ENCODE measurements around the gene RRM2. TPM values are rescaled to one million over a fixed set of nuclear protein-coding genes. Genes with fewer than 3 reads are reported as not detected.

The RRM2 gene
- polyA plus RNA-seq, 1 donor from 2014 or later, result 0.57 TPM

DNA sequence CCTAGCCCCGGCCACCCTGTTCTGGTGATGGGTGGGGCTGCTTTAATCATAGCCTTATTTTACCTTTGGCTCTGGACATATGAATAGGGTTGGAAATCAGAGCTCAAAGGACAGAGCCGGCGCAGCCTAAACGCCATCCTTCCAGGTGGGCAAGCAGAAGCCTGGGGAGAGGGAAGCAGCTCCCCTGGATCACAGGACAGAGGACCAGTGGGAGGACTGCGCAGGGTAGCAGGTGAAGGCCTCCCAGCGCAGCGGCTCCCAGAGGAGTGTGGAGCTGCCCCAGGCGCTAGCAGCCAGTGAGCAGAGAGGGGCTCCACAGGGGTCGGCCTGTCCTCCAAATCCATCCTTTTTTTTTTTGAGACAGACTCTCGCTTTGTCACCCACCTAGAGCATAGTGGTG lies 25.9 kb upstream of the RRM2 start:
- H3K36me3 ChIP-seq (ENCODE audit: insufficient read depth, low read length), result no peaks in the 10 kb centered on the region
- no peaks in the 10 kb centered on the region for H3K27me3 ChIP-seq (ENCODE audit: insufficient read depth, low read depth, low read length)
- H3K79me2 ChIP-seq (replicated peaks; ENCODE audit: insufficient read depth, low read length), result no peaks in the 10 kb centered on the region
- H3K27ac ChIP-seq (ENCODE audit: low read length), result no peak overlapping the region
- no peak overlapping the region for H3K4me2 ChIP-seq (ENCODE audit: low read length)
- no peaks in the 10 kb centered on the region for H3K9me2 ChIP-seq (ENCODE audit: insufficient read depth, low read length)
- no peak for TF ChIP-seq EP300 (conservative IDR thresholded peaks at IDR 0.05; ENCODE audit: poor library complexity, severe bottlenecking)
- no peak for TF ChIP-seq MXI1 (conservative IDR thresholded peaks at IDR 0.05; ENCODE audit: poor library complexity, severe bottlenecking)
- TF ChIP-seq, protein P1, sequence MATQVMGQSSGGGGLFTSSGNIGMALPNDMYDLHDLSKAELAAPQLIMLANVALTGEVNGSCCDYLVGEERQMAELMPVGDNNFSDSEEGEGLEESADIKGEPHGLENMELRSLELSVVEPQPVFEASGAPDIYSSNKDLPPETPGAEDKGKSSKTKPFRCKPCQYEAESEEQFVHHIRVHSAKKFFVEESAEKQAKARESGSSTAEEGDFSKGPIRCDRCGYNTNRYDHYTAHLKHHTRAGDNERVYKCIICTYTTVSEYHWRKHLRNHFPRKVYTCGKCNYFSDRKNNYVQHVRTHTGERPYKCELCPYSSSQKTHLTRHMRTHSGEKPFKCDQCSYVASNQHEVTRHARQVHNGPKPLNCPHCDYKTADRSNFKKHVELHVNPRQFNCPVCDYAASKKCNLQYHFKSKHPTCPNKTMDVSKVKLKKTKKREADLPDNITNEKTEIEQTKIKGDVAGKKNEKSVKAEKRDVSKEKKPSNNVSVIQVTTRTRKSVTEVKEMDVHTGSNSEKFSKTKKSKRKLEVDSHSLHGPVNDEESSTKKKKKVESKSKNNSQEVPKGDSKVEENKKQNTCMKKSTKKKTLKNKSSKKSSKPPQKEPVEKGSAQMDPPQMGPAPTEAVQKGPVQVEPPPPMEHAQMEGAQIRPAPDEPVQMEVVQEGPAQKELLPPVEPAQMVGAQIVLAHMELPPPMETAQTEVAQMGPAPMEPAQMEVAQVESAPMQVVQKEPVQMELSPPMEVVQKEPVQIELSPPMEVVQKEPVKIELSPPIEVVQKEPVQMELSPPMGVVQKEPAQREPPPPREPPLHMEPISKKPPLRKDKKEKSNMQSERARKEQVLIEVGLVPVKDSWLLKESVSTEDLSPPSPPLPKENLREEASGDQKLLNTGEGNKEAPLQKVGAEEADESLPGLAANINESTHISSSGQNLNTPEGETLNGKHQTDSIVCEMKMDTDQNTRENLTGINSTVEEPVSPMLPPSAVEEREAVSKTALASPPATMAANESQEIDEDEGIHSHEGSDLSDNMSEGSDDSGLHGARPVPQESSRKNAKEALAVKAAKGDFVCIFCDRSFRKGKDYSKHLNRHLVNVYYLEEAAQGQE (IDR thresholded peaks at IDR 0.05; ENCODE audit: borderline replicate concordance), result no peak
- H3F3A ChIP-seq (ENCODE audit: insufficient read depth, low read length, poor library complexity, severe bottlenecking), result no peaks in the 10 kb centered on the region
- no peaks in the 10 kb centered on the region for H4K20me1 ChIP-seq (ENCODE audit: insufficient read depth)
- H3K4me3 ChIP-seq (ENCODE audit: low read length), result no peak overlapping the region
- H3K9ac ChIP-seq (ENCODE audit: low read length), result no peak overlapping the region
- H2AFZ ChIP-seq (ENCODE audit: low read depth, low read length), result no peak overlapping the region
- H3K9me3 ChIP-seq (ENCODE audit: low read length), result no peaks in the 10 kb centered on the region

DNA sequence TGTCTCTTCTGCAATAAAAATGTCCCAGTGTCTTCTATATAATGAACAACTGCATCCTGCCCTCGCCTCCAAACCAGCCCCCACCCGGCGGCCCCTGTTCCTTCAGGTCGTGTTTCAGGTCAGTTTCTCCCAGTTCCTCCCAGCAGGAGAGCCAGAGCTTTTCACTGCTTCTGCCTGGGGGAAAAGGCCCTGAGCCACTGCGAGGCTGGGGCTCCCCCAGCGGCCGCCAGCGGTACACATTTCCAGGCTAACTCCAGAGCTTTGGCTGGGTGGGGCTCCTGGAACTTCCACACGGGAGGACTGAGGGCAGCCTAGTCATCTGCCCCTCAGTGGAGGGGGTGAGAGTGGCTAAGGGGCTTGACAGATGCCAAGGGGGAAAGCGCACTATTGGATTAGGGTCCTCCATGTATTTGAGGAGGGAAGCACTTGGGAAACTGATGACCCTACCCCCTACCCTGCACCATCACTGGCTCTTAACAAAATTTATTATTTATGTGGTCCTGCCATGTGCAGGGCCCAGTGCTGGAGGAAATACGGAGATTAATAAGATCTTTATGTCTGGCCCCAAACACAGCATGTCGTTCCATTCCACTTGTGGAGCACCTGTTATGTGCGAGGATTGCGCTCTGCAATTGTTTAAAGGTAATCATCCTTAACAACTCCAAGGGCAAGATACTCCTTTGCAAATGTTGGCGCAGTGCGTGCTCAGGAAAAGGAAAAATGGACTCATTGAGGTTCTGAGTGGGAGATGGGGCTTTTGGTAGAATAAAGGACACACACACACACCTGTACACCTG lies 25.0 kb upstream of the RRM2 start:
- H3K79me2 ChIP-seq (replicated peaks; ENCODE audit: insufficient read depth, low read length), result no peaks in the 10 kb centered on the region
- no peak overlapping the region for H3K4me3 ChIP-seq (ENCODE audit: low read length)
- no peaks in the 10 kb centered on the region for H3F3A ChIP-seq (ENCODE audit: insufficient read depth, low read length, poor library complexity, severe bottlenecking)
- no peak overlapping the region for H3K4me2 ChIP-seq (ENCODE audit: low read length)
- no peak overlapping the region for H2AFZ ChIP-seq (ENCODE audit: low read depth, low read length)
- H3K9me3 ChIP-seq (ENCODE audit: low read length), result no peaks in the 10 kb centered on the region
- TF ChIP-seq SMC3 (conservative IDR thresholded peaks at IDR 0.05; ENCODE audit: poor library complexity) (peak; percentile 48), EZH2 (IDR thresholded peaks at IDR 0.05; ENCODE audit: borderline replicate concordance, insufficient read depth, low read length, poor library complexity, severe bottlenecking) (no peak), RAD21 (conservative IDR thresholded peaks at IDR 0.05) (peak; percentile 66)
- TF ChIP-seq, protein P2, sequence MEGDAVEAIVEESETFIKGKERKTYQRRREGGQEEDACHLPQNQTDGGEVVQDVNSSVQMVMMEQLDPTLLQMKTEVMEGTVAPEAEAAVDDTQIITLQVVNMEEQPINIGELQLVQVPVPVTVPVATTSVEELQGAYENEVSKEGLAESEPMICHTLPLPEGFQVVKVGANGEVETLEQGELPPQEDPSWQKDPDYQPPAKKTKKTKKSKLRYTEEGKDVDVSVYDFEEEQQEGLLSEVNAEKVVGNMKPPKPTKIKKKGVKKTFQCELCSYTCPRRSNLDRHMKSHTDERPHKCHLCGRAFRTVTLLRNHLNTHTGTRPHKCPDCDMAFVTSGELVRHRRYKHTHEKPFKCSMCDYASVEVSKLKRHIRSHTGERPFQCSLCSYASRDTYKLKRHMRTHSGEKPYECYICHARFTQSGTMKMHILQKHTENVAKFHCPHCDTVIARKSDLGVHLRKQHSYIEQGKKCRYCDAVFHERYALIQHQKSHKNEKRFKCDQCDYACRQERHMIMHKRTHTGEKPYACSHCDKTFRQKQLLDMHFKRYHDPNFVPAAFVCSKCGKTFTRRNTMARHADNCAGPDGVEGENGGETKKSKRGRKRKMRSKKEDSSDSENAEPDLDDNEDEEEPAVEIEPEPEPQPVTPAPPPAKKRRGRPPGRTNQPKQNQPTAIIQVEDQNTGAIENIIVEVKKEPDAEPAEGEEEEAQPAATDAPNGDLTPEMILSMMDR (IDR thresholded peaks at IDR 0.05; ENCODE audit: poor library complexity, severe bottlenecking), result peak; percentile 82
- H3K9ac ChIP-seq (ENCODE audit: low read length), result no peak overlapping the region
- no peaks in the 10 kb centered on the region for H3K27me3 ChIP-seq (ENCODE audit: insufficient read depth, low read depth, low read length)
- H3K36me3 ChIP-seq (ENCODE audit: insufficient read depth, low read length), result no peaks in the 10 kb centered on the region
- no peaks in the 10 kb centered on the region for H4K20me1 ChIP-seq (ENCODE audit: insufficient read depth)
- H3K27ac ChIP-seq (ENCODE audit: low read length), result no peak overlapping the region
- no peaks in the 10 kb centered on the region for H3K9me2 ChIP-seq (ENCODE audit: insufficient read depth, low read length)

GRCh38 chr2:10101491-10101890 lies 21.0 kb upstream of the RRM2 start:
- Histone ChIP-seq H3K79me2 (replicated peaks; ENCODE audit: insufficient read depth, low read length) (no peaks in the 10 kb centered on the region), H3K27ac (ENCODE audit: low read length) (no peak overlapping the region), H4K20me1 (ENCODE audit: insufficient read depth) (no peaks in the 10 kb centered on the region), H3K4me3 (ENCODE audit: low read length) (no peak overlapping the region), H3K9me2 (ENCODE audit: insufficient read depth, low read length) (no peaks in the 10 kb centered on the region), H3F3A (ENCODE audit: insufficient read depth, low read length, poor library complexity, severe bottlenecking) (no peaks in the 10 kb centered on the region), H3K9ac (ENCODE audit: low read length) (no peak overlapping the region), H3K27me3 (ENCODE audit: insufficient read depth, low read depth, low read length) (no peaks in the 10 kb centered on the region), H3K36me3 (ENCODE audit: insufficient read depth, low read length) (no peaks in the 10 kb centered on the region), H3K9me3 (ENCODE audit: low read length) (no peaks in the 10 kb centered on the region), H3K4me2 (ENCODE audit: low read length) (no peak overlapping the region), H2AFZ (ENCODE audit: low read depth, low read length) (no peak overlapping the region)
- TF ChIP-seq SMC3 (conservative IDR thresholded peaks at IDR 0.05; ENCODE audit: poor library complexity), result no peak
- TF ChIP-seq, protein P2 (IDR thresholded peaks at IDR 0.05; ENCODE audit: poor library complexity, severe bottlenecking), result no peak
- no peak for TF ChIP-seq TAF1 (IDR thresholded peaks at IDR 0.05; ENCODE audit: low read depth)
- TF ChIP-seq, protein P1 (IDR thresholded peaks at IDR 0.05; ENCODE audit: borderline replicate concordance), result no peak
- no peak for TF ChIP-seq EP300 (conservative IDR thresholded peaks at IDR 0.05; ENCODE audit: poor library complexity, severe bottlenecking)
- no peak for TF ChIP-seq POLR2AphosphoS5 (IDR thresholded peaks at IDR 0.05)
- TF ChIP-seq RAD21 (conservative IDR thresholded peaks at IDR 0.05), result no peak
- no peak for TF ChIP-seq MXI1 (conservative IDR thresholded peaks at IDR 0.05; ENCODE audit: poor library complexity, severe bottlenecking)
- no peak for TF ChIP-seq EZH2 (IDR thresholded peaks at IDR 0.05; ENCODE audit: borderline replicate concordance, insufficient read depth, low read length, poor library complexity, severe bottlenecking)

All from neural cell (in vitro differentiated cells).